ENCODE results near the gene NTSR1. TPM values are rescaled to one million over a fixed set of nuclear protein-coding genes. Genes with fewer than 3 reads are reported as not detected.

NTSR1 gene
- total RNA-seq, 1 donor from 2014 or later = 0.08 TPM

DNA sequence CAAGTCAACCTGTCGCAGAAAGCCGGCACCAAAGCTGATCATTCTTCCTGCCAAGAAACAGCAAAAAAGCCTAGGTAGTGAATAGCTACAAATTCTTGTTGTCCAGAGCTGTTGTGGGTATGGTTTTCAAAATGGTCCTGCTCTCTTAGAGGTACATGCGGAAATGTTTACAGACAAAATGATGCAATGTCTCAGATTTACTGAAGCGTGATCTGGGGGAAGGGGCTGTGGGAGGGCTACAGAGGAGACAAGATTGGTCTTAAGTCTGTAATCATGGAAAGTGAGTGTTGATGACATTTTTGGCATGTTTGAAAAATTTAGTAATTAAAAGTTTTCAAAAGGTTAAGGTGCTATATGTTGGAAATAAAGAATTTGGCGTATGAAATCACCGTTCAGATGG lies 6.2 kb downstream of the NTSR1 start:
- peaks cover 32% of the 10 kb centered on the region for H3K27me3 ChIP-seq (ENCODE audit: control insufficient read depth, insufficient read depth, low read length)
- no peak for DNase-seq (ENCODE audit: low read depth)
- TF ChIP-seq, protein P1, sequence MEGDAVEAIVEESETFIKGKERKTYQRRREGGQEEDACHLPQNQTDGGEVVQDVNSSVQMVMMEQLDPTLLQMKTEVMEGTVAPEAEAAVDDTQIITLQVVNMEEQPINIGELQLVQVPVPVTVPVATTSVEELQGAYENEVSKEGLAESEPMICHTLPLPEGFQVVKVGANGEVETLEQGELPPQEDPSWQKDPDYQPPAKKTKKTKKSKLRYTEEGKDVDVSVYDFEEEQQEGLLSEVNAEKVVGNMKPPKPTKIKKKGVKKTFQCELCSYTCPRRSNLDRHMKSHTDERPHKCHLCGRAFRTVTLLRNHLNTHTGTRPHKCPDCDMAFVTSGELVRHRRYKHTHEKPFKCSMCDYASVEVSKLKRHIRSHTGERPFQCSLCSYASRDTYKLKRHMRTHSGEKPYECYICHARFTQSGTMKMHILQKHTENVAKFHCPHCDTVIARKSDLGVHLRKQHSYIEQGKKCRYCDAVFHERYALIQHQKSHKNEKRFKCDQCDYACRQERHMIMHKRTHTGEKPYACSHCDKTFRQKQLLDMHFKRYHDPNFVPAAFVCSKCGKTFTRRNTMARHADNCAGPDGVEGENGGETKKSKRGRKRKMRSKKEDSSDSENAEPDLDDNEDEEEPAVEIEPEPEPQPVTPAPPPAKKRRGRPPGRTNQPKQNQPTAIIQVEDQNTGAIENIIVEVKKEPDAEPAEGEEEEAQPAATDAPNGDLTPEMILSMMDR (IDR thresholded peaks at IDR 0.05; ENCODE audit: insufficient read depth, low read length, poor library complexity, severe bottlenecking) = no peak
- no peak overlapping the region for H3K4me3 ChIP-seq (ENCODE audit: low read depth, low read length)
- no peaks in the 10 kb centered on the region for H3K36me3 ChIP-seq (ENCODE audit: control insufficient read depth, insufficient read depth, low read length)

DNA sequence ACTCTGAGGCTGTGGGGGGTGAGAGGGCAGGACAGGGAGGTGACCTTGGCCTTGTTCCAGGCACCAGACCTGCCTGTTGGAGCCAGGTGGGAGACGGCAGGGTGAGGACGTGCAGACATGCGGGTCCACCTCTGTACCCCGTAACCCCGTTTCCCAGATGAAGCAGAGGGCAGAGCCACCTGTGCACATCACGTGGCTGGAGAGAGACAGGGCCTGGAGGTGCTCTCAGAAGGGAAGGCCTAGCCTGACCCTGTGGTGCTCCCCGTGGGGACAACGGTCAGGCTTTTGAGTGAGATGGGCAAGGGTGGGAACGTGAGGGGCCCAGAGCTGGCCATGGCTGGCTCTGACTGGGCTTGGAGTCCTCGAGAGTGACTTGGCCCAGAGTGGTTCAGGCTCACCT lies 6.6 kb downstream of the NTSR1 start:
- TF ChIP-seq, protein P1 (IDR thresholded peaks at IDR 0.05; ENCODE audit: insufficient read depth, low read length, poor library complexity, severe bottlenecking) = no peak
- Histone ChIP-seq H3K4me3 (ENCODE audit: low read depth, low read length) (no peak overlapping the region), H3K36me3 (ENCODE audit: control insufficient read depth, insufficient read depth, low read length) (no peaks in the 10 kb centered on the region), H3K27me3 (ENCODE audit: control insufficient read depth, insufficient read depth, low read length) (peaks cover 28% of the 10 kb centered on the region)
- no peak for DNase-seq (ENCODE audit: low read depth)

DNA sequence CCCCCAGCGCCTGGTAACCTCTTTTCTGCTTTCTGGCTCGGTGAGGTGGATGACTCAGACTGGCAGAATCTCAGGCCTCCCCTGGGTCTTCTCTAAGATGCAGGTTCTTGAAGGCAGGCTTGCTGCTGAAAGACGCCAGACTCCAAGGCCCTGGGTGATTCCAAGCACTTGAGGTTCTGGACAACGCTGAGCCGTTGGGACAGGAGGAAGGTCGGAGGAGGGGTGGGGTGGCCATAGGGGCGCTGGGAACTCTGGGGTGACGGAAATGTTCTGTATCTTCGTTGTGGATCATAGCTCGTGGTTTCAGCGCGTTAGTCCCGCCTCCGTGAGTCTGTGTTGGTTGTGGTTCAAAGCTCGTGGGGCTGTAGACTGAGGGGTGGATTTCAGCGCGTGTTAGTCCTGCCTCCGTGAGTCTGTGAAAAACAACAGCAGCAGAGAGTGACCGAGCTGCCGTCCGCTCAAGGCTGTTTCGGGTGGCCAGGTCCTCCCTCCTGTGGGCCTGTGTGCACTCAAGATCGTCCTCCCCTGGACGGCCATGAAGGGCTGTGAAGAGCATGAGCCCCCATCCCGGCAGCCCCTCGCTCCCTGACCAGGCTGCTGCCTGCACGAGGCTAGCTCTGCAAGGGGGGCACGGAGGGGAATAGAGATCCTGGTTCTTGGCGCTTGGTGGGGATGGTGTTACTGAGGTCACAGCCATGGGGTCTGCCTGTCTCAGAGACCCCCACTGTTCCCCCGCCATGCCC lies 7.7 kb downstream of the NTSR1 start:
- DNase-seq (ENCODE audit: low read depth) = no peak
- Histone ChIP-seq H3K4me3 (ENCODE audit: low read depth, low read length) (no peak overlapping the region), H3K27me3 (ENCODE audit: control insufficient read depth, insufficient read depth, low read length) (peaks cover 18% of the 10 kb centered on the region), H3K36me3 (ENCODE audit: control insufficient read depth, insufficient read depth, low read length) (no peaks in the 10 kb centered on the region)
- TF ChIP-seq, protein P1 (IDR thresholded peaks at IDR 0.05; ENCODE audit: insufficient read depth, low read length, poor library complexity, severe bottlenecking) = no peak

DNA sequence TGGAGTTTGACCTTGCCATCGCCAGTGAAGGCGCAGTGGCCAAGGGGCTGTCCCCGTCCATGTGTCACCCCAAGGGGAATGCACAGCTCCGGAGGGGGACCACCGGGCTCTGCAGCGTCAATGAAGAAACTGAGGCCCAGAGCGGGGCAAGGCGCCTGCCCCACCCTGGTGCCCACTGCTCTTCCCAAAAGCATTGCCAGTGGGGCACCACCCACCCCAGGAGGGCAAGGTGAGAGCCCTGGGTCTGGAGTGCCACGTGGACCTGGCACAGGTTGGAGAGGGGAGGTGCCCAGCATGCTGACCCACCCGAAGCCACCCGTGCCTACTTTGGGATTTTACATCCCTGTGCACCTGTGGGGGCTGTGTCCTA lies 8.3 kb downstream of the NTSR1 start:
- Histone ChIP-seq H3K36me3 (ENCODE audit: control insufficient read depth, insufficient read depth, low read length) (no peaks in the 10 kb centered on the region), H3K27me3 (ENCODE audit: control insufficient read depth, insufficient read depth, low read length) (peaks cover 14% of the 10 kb centered on the region), H3K4me3 (ENCODE audit: low read depth, low read length) (no peak overlapping the region)
- TF ChIP-seq, protein P1 (IDR thresholded peaks at IDR 0.05; ENCODE audit: insufficient read depth, low read length, poor library complexity, severe bottlenecking) = no peak
- DNase-seq (ENCODE audit: low read depth) = no peak

GRCh38 chr20:62717933-62718332 lies 9.3 kb downstream of the NTSR1 start:
- H3K4me3 ChIP-seq (ENCODE audit: low read depth, low read length) = no peak overlapping the region
- DNase-seq (ENCODE audit: low read depth) = no peak
- H3K36me3 ChIP-seq (ENCODE audit: control insufficient read depth, insufficient read depth, low read length) = no peaks in the 10 kb centered on the region
- TF ChIP-seq, protein P1 (IDR thresholded peaks at IDR 0.05; ENCODE audit: insufficient read depth, low read length, poor library complexity, severe bottlenecking) = no peak
- peaks cover 22% of the 10 kb centered on the region for H3K27me3 ChIP-seq (ENCODE audit: control insufficient read depth, insufficient read depth, low read length)

- TF ChIP-seq, protein P1 (IDR thresholded peaks at IDR 0.05; ENCODE audit: insufficient read depth, low read length, poor library complexity, severe bottlenecking) = no peak
- Histone ChIP-seq H3K36me3 (ENCODE audit: control insufficient read depth, insufficient read depth, low read length) (no peaks in the 10 kb centered on the region), H3K4me3 (ENCODE audit: low read depth, low read length) (no peak overlapping the region), H3K27me3 (ENCODE audit: control insufficient read depth, insufficient read depth, low read length) (peaks cover 28% of the 10 kb centered on the region)
- DNase-seq (ENCODE audit: low read depth) = no peak
Observed at GRCh38 chr20:62718546-62718945, 9.9 kb downstream of the NTSR1 start.

All from kidney epithelial cell (primary cell).